ENCODE measurements around the gene PERP. TPM values are rescaled to one million over a fixed set of nuclear protein-coding genes. Genes with fewer than 3 reads are reported as not detected.
A peak's percentile ranks its signal among the peaks of the same experiment; 100 is the strongest.

PERP gene
- polyA plus RNA-seq, 3 donors: not detected

- Histone ChIP-seq H3K4me1 (ENCODE audit: control insufficient read depth in 1 of 2, insufficient read depth in 2 of 2, low read length in 2 of 2) (no peaks in the 10 kb centered on the region), H2AFZ (ENCODE audit: insufficient read depth, low read depth, low read length, poor library complexity, severe bottlenecking) (no peak overlapping the region), H3K4me3 (replicated peaks in 1 of 3; ENCODE audit: low read depth in 2 of 3, low read length in 3 of 3) (no peak overlapping the region), H3K9me3 (replicated peaks in 1 of 2; ENCODE audit: control insufficient read depth in 1 of 2, insufficient read depth in 1 of 2, low read length in 2 of 2) (no peaks in the 10 kb centered on the region), H4K20me1 (ENCODE audit: insufficient read depth, low read length) (no peaks in the 10 kb centered on the region), H3K36me3 (replicated peaks in 1 of 2; ENCODE audit: control insufficient read depth in 1 of 2, insufficient read depth in 2 of 2, low read length in 2 of 2) (no peaks in the 10 kb centered on the region), H3K4me2 (replicated peaks; ENCODE audit: extremely low read depth, low read length, poor library complexity, severe bottlenecking) (no peak overlapping the region), H3K27me3 (ENCODE audit: control insufficient read depth in 2 of 2, insufficient read depth in 2 of 2, low read length in 2 of 2) (peaks cover 0 to 2% of the 10 kb centered on the region in 2 donors), H3K79me2 (ENCODE audit: insufficient read depth, low read length) (no peaks in the 10 kb centered on the region), H3K27ac (ENCODE audit: low read depth in 1 of 2, low read length in 2 of 2) (no peak overlapping the region), H3K9ac (ENCODE audit: insufficient read depth, low read length, poor library complexity, severe bottlenecking) (no peak overlapping the region)
- Mint-ChIP-seq H3K9me3 (peaks cover 0 to 3% (median 0%) of the 10 kb centered on the region in 7 donors), H3K36me3 (no peaks in the 10 kb centered on the region), H3K27me3 (ENCODE audit: low read depth in 3 of 3) (peaks cover 0 to 4% (median 2%) of the 10 kb centered on the region in 3 donors), H3K4me1 (peaks cover 3% of the 10 kb centered on the region), H3K27ac (no peak overlapping the region), H3K4me3 (no peak overlapping the region)
- no CpG with 5 or more reads among the region's 4 CpGs for WGBS (ENCODE audit: insufficient coverage)
- intact Hi-C loops (cut with micrococcal nuclease): no loop called here
- DNase-seq: peak in 1 of 3 donors; percentile 9
- TF ChIP-seq CTCF (IDR thresholded peaks at IDR 0.05): no peak
These were observed 18.9 kb downstream of the PERP start for GRCh38 chr6:138088326-138088762.

GRCh38 chr6:138087593-138088325 is 19.5 kb downstream of the PERP start:
- Histone ChIP-seq H3K79me2 (ENCODE audit: insufficient read depth, low read length) (no peaks in the 10 kb centered on the region), H3K4me1 (ENCODE audit: control insufficient read depth in 1 of 2, insufficient read depth in 2 of 2, low read length in 2 of 2) (no peaks in the 10 kb centered on the region), H2AFZ (ENCODE audit: insufficient read depth, low read depth, low read length, poor library complexity, severe bottlenecking) (no peak overlapping the region), H3K4me2 (replicated peaks; ENCODE audit: extremely low read depth, low read length, poor library complexity, severe bottlenecking) (no peak overlapping the region), H3K4me3 (replicated peaks in 1 of 3; ENCODE audit: low read depth in 2 of 3, low read length in 3 of 3) (no peak overlapping the region), H3K27me3 (ENCODE audit: control insufficient read depth in 2 of 2, insufficient read depth in 2 of 2, low read length in 2 of 2) (peaks cover 0 to 2% of the 10 kb centered on the region in 2 donors), H3K9me3 (replicated peaks in 1 of 2; ENCODE audit: control insufficient read depth in 1 of 2, insufficient read depth in 1 of 2, low read length in 2 of 2) (no peaks in the 10 kb centered on the region), H4K20me1 (ENCODE audit: insufficient read depth, low read length) (no peaks in the 10 kb centered on the region), H3K27ac (ENCODE audit: low read depth in 1 of 2, low read length in 2 of 2) (no peak overlapping the region), H3K36me3 (replicated peaks in 1 of 2; ENCODE audit: control insufficient read depth in 1 of 2, insufficient read depth in 2 of 2, low read length in 2 of 2) (no peaks in the 10 kb centered on the region), H3K9ac (ENCODE audit: insufficient read depth, low read length, poor library complexity, severe bottlenecking) (no peak overlapping the region)
- WGBS (ENCODE audit: insufficient coverage): 100% methylated on average over 1 of the region's 5 CpGs
- no peak overlapping the region for H3K27ac Mint-ChIP-seq
- H3K36me3 Mint-ChIP-seq: no peaks in the 10 kb centered on the region
- intact Hi-C loops (cut with micrococcal nuclease): no loop called here
- H3K4me1 Mint-ChIP-seq: peaks cover 2% of the 10 kb centered on the region
- TF ChIP-seq CTCF (IDR thresholded peaks at IDR 0.05): no peak
- DNase-seq: no peak
- peaks cover 0 to 3% (median 0%) of the 10 kb centered on the region in 7 donors for H3K9me3 Mint-ChIP-seq
- H3K4me3 Mint-ChIP-seq: no peak overlapping the region
- H3K27me3 Mint-ChIP-seq (ENCODE audit: low read depth in 3 of 3): peaks cover 0 to 4% (median 2%) of the 10 kb centered on the region in 3 donors

All from CD14-positive monocyte (primary cell).